GM12892 (cell line): ENCODE data around the gene PCDHGB4.
A peak's percentile ranks its signal among the peaks of the same experiment; 100 is the strongest.
"Not testable (repeated sequence)": the region's sequence is repeated elsewhere in the genome, so short reads cannot be mapped to it uniquely, and the experiment has no call there.

Experiments
- DNase-seq: peaks from one replicate; pipeline ENCODE4 v3.0.0; 2011; ENCODE audit not compliant: insufficient read length
- FAIRE-seq: peaks from 2 replicates; lab custom pipeline; 2011; peaks lifted over from hg19 to GRCh38; lab: Jason Lieb, UNC
- POLR2A ChIP-seq: IDR thresholded peaks from 2 replicates; pipeline ENCODE4 v1.6.1; 2011; ENCODE audit warnings: low read depth, low read length, control low read depth
- POLR2AphosphoS5 ChIP-seq: IDR thresholded peaks from 2 replicates; pipeline ENCODE4 v1.6.1; 2011; ENCODE audit warnings: low read depth, low read length, control low read depth
- TAF1 ChIP-seq: IDR thresholded peaks from 2 replicates; pipeline ENCODE4 v1.6.1; 2011; ENCODE audit warnings: low read depth, mild to moderate bottlenecking, control low read depth, low read length, borderline replicate concordance

Gene PCDHGB4

GRCh38 chr5:141411575-141411974 lies 24.1 kb downstream of the PCDHGB4 start:
- no peak for FAIRE-seq
- DNase-seq: no peak
- TF ChIP-seq TAF1: no peak
- TF ChIP-seq POLR2AphosphoS5: no peak
- no peak for TF ChIP-seq POLR2A

DNA sequence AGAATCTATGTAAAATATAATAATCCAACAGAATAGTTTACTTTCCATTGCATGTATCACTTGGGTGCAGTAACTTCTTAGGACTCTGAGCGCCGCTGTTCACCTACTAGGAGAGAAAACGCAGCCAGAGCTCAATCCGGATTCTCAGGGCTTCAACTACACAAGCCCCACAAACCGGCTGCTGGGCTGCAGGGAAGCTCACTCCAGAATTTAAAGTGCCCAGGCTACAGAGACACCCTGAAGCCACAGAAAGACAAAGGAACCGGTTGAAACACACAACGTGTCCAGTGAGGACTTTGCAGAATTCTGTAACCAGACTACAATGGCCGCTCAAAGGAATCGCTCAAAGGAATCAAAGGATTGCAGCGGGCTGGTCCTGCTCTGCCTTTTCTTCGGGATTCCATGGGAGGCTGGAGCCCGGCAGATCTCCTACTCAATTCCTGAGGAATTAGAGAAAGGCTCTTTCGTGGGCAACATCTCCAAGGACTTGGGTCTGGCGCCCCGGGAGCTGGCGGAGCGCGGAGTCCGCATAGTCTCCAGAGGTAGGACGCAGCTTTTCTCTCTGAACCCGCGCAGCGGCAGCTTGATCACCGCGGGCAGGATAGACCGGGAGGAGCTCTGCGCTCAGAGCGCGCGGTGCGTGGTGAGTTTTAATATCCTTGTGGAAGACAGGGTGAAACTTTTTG lies 25.5 kb downstream of the PCDHGB4 start, which contains the start of gene PCDHGA10:
Gene PCDHGA10, plus strand, starts transcription at position 134 of the 686 bp plus-strand sequence. Its CDS starts 189 bp downstream, at position 323.
- DNase-seq (peak; percentile 47), FAIRE-seq (peak; percentile 17)
- TF ChIP-seq POLR2AphosphoS5: no peak
- no peak for TF ChIP-seq POLR2A
- TF ChIP-seq TAF1: no peak

DNA sequence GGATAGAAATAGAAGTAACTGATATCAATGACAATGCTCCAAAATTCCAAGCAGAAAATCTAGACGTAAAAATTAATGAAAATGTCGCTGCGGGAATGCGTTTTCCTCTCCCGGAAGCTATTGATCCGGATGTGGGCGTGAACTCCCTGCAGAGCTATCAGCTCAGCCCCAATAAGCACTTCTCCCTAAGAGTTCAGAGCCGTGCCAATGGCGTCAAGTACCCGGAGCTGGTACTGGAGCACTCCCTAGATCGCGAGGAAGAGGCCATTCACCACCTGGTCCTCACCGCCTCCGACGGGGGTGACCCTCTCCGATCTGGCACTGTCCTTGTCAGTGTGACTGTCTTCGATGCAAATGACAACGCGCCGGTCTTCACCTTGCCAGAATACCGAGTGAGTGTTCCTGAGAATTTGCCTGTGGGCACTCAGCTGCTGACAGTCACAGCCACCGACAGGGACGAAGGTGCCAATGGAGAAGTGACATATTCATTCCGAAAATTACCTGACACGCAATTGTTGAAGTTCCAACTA lies 26.1 kb downstream of the PCDHGB4 start:
- FAIRE-seq (no peak), DNase-seq (no peak)
- TF ChIP-seq POLR2A: no peak
- TF ChIP-seq POLR2AphosphoS5: no peak
- TF ChIP-seq TAF1: no peak

GRCh38 chr5:141414548-141415274 lies 27.2 kb downstream of the PCDHGB4 start:
- FAIRE-seq, DNase-seq: not testable (repeated sequence)

DNA sequence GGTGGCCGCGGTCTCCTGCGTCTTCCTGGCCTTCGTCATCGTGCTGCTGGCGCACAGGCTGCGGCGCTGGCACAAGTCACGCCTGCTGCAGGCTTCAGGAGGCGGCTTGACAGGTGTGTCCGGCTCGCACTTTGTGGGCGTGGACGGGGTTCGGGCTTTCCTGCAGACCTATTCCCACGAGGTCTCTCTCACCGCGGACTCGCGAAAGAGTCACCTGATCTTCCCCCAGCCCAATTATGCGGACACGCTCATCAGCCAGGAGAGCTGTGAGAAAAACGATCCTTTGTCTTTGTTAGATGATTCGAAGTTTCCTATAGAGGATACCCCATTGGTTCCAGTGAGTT lies 27.7 kb downstream of the PCDHGB4 start:
- FAIRE-seq: not testable (repeated sequence)

GRCh38 chr5:141417494-141418172 lies 30.1 kb downstream of the PCDHGB4 start, which contains the start of gene PCDHGB7:
Gene PCDHGB7 (plus strand): TSS chr5:141417677. CDS start chr5:141417860, 183 bp downstream.
- DNase-seq (peak; percentile 54), FAIRE-seq (peak; percentile 79)

More for the DNA sequence above, 27.7 kb downstream of the PCDHGB4 start:
- not testable (repeated sequence) for DNase-seq

DNA sequence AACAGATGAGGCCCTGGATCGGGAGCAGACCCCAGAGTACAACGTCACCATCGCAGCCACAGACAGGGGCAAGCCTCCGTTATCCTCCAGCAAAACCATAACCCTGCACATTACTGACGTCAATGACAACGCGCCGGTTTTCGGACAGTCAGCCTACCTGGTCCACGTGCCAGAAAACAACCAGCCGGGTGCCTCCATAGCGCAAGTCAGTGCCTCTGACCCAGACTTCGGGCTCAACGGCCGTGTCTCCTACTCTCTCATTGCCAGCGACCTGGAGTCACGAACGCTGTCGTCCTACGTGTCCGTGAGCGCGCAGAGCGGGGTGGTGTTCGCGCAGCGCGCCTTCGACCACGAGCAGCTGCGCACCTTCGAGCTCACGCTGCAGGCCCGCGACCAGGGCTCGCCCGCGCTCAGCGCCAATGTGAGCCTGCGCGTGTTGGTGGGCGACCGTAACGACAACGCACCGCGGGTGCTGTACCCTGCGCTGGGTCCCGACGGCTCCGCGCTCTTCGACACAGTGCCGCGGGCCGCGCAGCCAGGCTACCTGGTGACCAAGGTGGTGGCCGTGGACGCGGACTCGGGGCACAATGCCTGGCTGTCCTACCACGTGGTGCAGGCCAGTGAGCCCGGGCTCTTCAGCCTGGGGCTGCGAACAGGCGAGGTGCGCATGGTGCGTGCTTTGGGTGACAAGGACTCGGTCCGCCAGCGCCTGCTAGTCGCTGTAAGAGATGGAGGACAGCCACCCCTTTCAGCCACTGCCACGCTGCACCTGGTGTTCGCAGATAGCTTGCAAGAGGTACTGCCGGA lies 31.8 kb downstream of the PCDHGB4 start:
- FAIRE-seq (no peak), DNase-seq (no peak)
- no peak for TF ChIP-seq POLR2AphosphoS5
- TF ChIP-seq TAF1: no peak
- TF ChIP-seq POLR2A: no peak

GRCh38 chr5:141420855-141421488 lies 33.5 kb downstream of the PCDHGB4 start, which contains the start of gene PCDHGA11:
Gene PCDHGA11 (plus strand): TSS chr5:141421051. CDS start chr5:141421228, 177 bp downstream.
- FAIRE-seq: peak; percentile 76
- no peak for TF ChIP-seq TAF1
- TF ChIP-seq POLR2A: no peak
- no peak for TF ChIP-seq POLR2AphosphoS5
- peak; percentile 44 for DNase-seq

GRCh38 chr5:141421489-141421855 lies 34.0 kb downstream of the PCDHGB4 start:
- DNase-seq: no peak

GRCh38 chr5:141422742-141423291 lies 35.3 kb downstream of the PCDHGB4 start:
- TF ChIP-seq POLR2AphosphoS5 (no peak), TAF1 (no peak), POLR2A (no peak)
- FAIRE-seq (no peak), DNase-seq (no peak)

More at GRCh38 chr5:141421489-141421855, 34.0 kb downstream of the PCDHGB4 start:
- TF ChIP-seq POLR2A (no peak), TAF1 (no peak), POLR2AphosphoS5 (no peak)
- no peak for FAIRE-seq
